GM18873 (cell line): Measurements from ENCODE around the gene KIAA1210.

Experiments used
- ATAC-seq: cut with Tn5 transposase; IDR thresholded peaks from one replicate; pipeline ENCODE4 v1.9.1; 2021; ENCODE audit warnings: mild to moderate bottlenecking, moderate library complexity, moderate number of reproducible peaks; ENCODE audit not compliant: unreplicated experiment, low FRiP score

Gene KIAA1210

DNA sequence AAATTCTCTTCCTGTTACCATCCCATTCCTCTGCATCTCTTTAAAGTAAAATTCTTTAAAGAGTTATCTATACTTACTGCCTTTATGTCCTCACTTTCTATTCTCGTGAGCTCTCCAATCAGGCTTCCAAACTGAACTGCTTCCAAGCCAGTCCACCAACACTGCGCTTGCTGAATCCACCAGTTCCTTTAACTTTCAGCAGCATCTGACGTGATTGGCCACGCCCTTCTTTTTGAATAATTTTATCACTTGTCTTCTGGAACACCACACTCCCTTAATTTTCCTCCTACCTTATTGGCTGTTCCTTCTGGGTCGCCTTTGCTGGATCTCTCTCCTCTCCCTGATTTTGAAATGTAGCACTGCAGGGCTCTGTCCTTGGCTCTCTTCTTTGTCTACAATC is at the start of gene KIAA1210:
KIAA1210 (minus strand) TSS at position 163 of the 400 bp plus-strand sequence. CDS start 4,170 bp downstream, outside the sequence.
- no peak for ATAC-seq

GRCh38 chrX:119177278-119177677 is 49.7 kb upstream of the KIAA1210 start:
- ATAC-seq = no peak

DNA sequence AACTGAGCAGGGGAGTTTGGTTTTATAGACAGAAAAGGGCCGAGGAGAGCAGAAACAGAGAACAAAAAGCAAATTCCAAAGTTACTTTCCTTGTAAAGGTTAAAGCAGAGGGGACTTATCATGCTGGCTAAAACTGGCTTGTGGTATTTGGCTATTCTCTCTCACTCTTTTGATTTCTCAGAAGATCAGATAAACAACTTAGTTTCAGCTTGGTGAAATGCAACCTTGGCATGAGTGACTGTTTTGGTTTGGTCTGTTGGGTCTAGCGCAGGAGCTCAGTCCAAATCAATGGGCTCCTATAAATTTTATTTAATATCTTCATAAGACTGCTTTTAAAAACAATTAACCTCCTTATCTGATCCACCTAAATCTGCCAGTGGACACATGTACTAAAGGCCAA is 47.3 kb upstream of the KIAA1210 start:
- ATAC-seq = no peak

DNA sequence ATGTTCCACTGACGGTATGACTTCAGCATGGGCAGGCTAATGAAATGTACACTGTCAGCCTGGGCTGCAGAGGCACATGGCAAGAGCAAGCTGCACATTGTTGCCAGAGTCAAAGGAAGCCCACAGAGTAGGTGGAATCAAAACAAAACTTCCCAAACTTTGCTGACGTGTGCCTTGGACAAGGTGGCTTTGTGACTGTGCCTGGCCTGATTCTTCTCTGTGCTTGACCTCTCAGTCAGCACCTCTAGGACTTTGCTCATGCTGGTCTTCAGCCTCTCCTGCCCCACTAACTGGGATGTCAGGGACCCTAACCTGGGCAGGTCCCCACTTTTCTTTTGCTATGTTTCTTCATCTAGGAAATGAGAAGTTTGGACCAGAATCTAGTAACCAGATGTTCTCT is 40.5 kb upstream of the KIAA1210 start:
- ATAC-seq = no peak

- no peak for ATAC-seq
Observed at GRCh38 chrX:119158226-119158625, 30.6 kb upstream of the KIAA1210 start.

- ATAC-seq = no peak
Observed at GRCh38 chrX:119156241-119156640, 28.6 kb upstream of the KIAA1210 start.

- no peak for ATAC-seq
Observed at GRCh38 chrX:119155416-119156035, 27.9 kb upstream of the KIAA1210 start.

DNA sequence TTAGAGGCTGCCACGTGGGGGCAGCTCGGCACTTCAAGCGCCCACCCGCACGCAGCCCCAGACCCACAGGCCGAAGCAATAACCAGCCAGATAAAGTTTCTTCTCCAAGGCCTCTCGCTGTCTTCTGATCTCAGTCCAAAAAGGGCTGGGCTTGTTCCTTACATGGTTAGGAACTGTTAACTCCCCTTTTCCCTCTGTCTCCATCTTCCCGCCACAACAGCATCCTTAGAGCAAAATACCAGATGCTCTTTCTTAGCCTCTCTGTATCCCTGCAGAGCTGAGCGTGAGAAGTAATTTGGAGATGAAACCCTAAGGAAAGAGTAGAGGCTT is 23.4 kb upstream of the KIAA1210 start:
- ATAC-seq = no peak

- ATAC-seq = no peak
Observed at GRCh38 chrX:119150163-119151050, 22.8 kb upstream of the KIAA1210 start.

DNA sequence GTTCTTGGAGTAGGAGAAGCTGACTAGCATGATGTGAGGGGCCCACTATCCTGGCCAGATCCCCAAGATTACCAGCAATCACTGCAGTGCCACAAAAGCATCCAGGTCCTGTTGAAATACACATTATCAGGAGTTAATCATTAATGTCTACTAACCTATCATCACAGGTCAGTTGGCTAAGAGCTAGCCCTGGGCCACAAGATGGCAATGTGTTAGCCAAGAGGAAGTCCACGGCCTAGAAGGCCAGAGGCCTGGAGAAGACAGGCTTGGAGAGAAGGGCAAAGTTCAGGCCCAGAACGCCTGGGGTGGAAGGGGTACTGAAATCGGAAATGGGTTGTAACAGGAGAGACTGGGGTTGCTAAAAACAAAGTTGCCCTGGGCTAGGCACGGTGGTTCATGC is 19.9 kb upstream of the KIAA1210 start:
- ATAC-seq = no peak

DNA sequence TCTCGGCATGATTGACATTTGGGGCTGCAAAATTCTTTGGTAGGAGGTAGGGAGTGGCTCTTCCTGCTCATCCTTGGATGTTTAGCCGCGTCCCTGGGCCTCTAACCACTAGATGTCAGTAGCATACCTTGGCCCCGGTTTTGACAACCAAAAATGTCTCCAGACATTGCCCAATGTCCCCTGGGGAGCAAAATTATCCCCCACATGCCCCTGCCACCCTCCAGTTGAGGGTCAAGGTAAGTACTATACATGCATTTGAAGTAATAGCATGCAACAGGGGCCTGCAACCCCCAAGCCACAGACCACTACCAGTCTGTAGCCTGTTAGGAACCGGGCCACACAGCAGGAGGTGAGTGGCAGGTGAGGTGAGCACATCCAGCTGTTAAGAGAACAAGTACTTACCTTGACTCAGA is 17.6 kb upstream of the KIAA1210 start:
- ATAC-seq = no peak

DNA sequence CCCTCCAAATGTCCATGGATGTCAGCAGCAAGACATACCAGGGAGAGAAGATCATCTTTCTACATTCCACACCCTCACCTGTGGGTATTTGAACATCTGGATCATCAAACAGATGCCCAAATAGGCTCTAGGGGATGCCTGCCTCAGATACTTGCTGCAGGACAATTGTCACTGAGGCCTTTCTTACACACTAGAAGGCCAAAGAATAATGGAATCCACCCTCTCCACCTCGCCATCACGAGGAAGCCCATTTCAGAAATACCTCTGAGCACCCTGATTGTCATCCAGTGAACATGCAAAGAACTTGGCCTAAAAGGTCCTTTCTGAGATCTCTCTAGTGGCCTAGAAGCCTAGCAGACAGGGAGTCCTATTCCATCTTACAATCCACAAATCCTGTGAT is 6.9 kb upstream of the KIAA1210 start:
- no peak for ATAC-seq

- ATAC-seq = no peak
Observed at GRCh38 chrX:119132961-119133360, 5.3 kb upstream of the KIAA1210 start.

DNA sequence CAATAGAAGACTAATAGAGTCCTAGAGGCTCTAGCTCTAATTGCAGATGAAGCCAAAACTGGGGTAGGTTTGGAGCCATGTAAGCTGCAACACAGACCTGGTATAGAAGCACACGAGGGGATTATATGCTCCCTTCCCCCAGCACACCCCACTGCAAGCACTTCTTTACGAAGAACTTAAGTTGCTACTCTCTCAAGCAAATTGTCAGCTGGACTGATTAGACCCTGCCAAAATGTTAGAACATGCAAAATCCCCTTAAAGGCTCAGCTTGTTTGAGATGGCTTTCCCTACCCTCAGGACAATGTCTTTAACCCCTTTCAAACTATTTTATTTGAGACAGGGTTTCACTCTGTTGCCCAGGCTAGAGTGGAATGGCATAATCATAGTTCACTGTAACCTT is 4.7 kb upstream of the KIAA1210 start:
- ATAC-seq = no peak

DNA sequence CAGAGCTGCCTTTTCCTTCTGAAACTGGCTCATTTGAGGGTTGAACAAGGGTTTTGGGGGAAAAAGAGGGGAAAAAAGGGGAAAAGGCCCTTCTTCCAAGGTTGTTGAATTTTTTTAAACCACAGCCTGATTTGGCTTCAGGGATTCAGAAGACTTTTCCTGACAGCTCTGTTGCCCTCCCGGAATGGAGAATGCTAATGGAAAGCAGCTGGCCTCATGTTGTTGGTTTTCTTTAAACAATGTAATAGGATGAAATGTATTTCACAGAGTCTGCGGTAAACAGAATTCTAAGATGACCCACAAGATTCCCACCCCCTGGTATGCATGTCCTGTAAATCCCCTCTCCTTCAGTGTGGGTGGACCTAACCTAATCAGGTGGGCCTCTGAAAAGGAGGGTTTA is 3.3 kb upstream of the KIAA1210 start:
- ATAC-seq = no peak

GRCh38 chrX:119121341-119121740 is 6.3 kb downstream of the KIAA1210 start:
- no peak for ATAC-seq

DNA sequence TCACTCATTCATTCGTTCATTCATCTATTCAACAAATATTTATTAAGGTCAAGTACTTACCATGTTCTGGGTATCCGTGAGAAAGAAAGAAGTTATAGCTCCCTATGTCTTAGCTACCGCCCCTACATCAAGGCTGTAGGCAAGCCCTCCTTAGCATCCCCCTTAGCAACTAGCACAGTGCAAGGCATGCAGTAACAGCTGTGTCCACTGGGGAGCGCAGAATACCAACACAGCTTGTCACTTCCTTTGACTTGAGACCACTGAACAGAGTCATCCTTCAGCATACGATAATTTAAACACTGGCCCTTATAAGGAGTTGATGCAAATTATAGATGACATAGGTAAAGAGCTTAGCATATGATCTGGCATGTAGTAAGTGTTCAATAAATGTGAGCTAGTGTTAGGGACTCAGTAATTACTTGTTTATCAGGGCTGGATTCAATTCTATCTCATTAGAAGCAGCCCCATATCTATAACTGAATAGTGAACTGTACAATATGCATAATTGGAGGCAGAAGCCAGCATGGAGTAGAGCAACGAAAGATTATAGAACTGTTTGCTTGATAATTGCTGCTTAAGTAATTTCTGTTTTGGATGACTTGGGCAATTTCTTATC is 8.7 kb downstream of the KIAA1210 start:
- ATAC-seq = peak; percentile 89

DNA sequence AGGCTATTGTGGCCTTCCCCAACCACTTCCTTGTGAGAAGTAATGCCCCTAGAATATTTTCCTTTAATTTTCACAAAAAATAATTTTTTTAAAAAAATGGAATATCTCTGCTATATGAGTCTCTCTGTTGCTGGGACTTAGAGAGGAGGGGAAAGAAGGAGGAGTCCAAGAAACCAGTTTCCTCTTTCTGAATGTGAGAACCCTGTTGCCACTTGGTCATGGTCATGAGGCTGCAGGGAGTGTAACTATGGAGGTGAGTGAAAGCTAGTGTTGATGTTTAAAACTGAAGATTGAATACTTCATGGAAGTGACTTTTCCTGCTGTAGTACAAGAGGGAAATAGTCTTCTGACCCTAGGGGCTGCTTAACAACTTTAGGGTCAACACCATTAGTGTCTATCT is 20.4 kb downstream of the KIAA1210 start:
- no peak for ATAC-seq

DNA sequence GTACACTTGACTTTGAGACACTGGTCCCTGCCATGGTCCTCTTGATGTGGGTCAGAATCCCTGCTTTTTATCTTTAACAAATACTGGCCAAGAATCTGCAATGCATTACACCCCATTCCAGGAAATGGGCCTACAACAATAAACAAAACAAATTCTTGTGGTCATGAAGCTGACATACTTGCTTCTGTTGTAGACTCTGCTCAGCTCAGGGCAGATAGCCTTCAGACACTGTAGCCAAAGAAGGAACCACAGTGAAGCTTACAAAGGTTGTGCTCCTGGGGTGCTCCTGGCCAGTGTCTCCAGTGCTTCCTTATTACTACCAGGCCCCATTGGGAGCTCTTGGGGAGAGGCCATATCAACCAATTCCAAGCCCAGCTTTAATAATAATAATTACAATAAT is 21.8 kb downstream of the KIAA1210 start:
- no peak for ATAC-seq

DNA sequence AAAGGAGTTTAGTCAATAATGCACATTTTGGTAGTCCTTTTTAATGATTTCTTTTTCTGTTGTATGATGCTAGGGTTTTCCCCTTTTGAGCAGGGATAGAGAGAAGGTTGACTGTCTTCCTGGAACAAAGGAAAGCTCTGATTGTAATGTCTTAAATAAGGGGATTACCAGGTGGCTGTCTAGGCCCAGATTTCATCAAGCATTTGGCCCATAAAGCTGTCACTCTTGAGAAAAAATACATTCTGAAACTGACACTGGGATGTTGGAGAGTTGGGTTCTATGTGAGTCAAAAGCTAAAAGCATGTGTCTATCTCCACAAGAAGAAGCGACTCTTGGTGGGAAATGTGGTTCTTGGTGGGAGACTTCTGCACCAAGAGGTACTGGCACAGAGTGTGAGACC is 26.4 kb downstream of the KIAA1210 start:
- no peak for ATAC-seq

- no peak for ATAC-seq
Observed at GRCh38 chrX:119095936-119096335, 31.7 kb downstream of the KIAA1210 start.

DNA sequence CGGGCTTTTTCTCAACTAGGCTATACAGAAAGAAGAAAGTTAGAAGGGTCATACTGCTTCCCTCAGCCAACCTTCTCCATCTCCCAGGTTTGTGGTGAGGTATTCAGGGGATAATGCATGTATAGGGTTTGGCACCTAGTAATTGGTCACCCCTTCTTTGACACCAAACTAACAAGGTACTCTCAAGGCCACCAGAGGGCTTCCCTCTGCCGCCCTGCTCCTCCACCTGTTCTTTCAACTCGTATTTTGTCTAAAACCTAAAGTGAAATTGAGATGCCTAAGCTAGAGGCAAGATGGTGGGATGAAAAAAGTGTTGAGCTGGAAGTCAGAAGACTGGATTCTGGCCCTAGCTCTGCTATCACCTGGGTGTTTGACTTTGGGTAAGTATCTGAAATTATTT is 32.8 kb downstream of the KIAA1210 start:
- no peak for ATAC-seq
